BE2C (cell line): ENCODE data around the gene CCDC6.
"Not testable (repeated sequence)": the region's sequence is repeated elsewhere in the genome, so short reads cannot be mapped to it uniquely, and the experiment has no call there.

Experiments used
- DNase-seq: peaks from one replicate; pipeline ENCODE4 v3.0.0-alpha.2; 2020
- H3K27me3 ChIP-seq: fragments of 250-450 bp; sonication (Bioruptor Pico); 2 replicates; pipeline ENCODE4 v1.5.1; 2020; ENCODE audit warnings: mild to moderate bottlenecking
- H3K36me3 ChIP-seq: fragments of 250-450 bp; sonication (Bioruptor Pico); 2 replicates; pipeline ENCODE4 v1.5.1; 2020; ENCODE audit warnings: mild to moderate bottlenecking
- H3K4me1 ChIP-seq: fragments of 250-450 bp; sonication (Bioruptor Pico); 2 replicates; pipeline ENCODE4 v1.5.1; 2020
- H3K4me3 ChIP-seq: 2 replicates; pipeline ENCODE4 v1.5.1; 2011; ENCODE audit warnings: low read depth, low read length
- H3K9me3 ChIP-seq: fragments of 250-450 bp; sonication (Bioruptor Pico); 2 replicates; pipeline ENCODE4 v1.5.1; 2020
- TF ChIP-seq, protein P1 (sequence below): IDR thresholded peaks from 2 replicates; pipeline ENCODE4 v1.5.1; 2012; ENCODE audit warnings: mild to moderate bottlenecking, low read depth, low read length

CCDC6 gene

DNA sequence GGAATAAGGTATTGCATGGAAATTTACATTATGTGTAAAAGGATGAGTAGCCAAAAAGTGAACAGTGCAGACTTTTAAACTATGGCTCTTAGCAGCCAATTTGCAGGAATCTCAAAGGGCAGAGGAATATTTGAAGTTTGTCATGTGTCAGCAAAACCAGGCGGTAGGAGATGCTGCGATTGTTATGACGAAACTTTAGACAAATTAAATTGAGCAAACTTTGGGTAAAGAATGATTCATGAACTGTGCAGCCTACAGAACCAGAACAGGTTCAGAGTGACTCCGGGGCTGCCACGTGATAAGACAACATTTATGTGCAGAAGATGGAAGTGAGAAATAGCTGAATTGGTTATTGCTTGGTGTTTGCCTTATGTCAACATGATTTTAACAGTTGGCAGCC, 39.2 kb upstream of the CCDC6 start:
- Histone ChIP-seq H3K27me3 (no peaks in the 10 kb centered on the region), H3K4me1 (no peaks in the 10 kb centered on the region), H3K36me3 (no peaks in the 10 kb centered on the region), H3K4me3 (no peak overlapping the region), H3K9me3 (no peaks in the 10 kb centered on the region)
- TF ChIP-seq, protein P1, sequence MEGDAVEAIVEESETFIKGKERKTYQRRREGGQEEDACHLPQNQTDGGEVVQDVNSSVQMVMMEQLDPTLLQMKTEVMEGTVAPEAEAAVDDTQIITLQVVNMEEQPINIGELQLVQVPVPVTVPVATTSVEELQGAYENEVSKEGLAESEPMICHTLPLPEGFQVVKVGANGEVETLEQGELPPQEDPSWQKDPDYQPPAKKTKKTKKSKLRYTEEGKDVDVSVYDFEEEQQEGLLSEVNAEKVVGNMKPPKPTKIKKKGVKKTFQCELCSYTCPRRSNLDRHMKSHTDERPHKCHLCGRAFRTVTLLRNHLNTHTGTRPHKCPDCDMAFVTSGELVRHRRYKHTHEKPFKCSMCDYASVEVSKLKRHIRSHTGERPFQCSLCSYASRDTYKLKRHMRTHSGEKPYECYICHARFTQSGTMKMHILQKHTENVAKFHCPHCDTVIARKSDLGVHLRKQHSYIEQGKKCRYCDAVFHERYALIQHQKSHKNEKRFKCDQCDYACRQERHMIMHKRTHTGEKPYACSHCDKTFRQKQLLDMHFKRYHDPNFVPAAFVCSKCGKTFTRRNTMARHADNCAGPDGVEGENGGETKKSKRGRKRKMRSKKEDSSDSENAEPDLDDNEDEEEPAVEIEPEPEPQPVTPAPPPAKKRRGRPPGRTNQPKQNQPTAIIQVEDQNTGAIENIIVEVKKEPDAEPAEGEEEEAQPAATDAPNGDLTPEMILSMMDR = no peak
- DNase-seq = no peak

DNA sequence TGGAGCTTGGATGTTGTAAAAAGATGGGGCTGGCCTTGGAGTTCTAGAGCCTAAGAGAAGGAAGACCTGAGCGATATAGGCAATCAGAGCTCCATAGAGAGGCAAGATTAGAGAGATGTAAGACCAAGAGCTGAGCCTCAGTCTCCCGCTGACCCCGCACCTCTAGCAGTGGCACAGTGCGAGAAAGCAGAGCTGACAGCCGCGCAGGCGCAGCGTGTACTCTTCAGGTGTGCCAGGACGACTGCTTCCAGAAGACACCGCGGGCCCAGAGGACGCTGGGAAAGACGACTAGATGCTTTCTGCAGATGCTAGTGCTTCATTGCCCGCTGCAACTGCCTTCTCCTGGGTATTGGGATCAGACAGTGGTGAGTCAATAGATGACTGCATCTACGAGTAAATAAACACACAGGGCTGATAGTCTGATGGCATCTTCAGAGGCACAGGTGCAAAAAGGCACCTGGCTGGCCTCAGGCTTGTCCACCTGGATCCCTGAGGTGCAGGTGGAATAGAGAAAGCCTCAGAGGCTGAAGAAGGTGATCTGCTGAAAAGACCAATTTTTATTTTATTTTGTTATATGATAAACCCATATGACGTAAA, 38.1 kb upstream of the CCDC6 start:
- TF ChIP-seq, protein P1 = no peak
- Histone ChIP-seq H3K4me3 (no peak overlapping the region), H3K36me3 (no peaks in the 10 kb centered on the region), H3K9me3 (no peaks in the 10 kb centered on the region), H3K4me1 (no peaks in the 10 kb centered on the region), H3K27me3 (no peaks in the 10 kb centered on the region)
- DNase-seq = no peak

DNA sequence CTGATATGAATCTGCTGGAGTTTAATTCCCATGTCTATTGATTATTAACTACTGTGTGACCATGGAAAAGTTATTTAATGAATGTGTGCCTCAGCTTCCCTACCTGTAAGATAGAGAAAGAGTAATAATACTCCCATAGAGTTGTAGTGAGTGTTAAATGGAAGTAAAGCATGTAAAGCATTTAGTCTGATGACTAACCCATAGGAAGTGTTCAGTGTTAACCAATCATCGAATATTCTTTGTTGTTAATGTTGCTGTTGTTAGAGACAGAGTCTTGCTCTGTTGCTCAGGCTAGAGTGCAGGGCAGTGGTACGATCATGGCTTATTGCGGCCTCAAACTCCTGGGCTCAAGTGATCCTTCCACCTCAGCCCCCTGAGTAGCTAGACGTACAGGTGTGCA, 36.2 kb upstream of the CCDC6 start:
- no peaks in the 10 kb centered on the region for H3K36me3 ChIP-seq
- TF ChIP-seq, protein P1 = no peak
- no peaks in the 10 kb centered on the region for H3K9me3 ChIP-seq
- H3K4me3 ChIP-seq = no peak overlapping the region
- no peaks in the 10 kb centered on the region for H3K4me1 ChIP-seq
- no peak for DNase-seq
- no peaks in the 10 kb centered on the region for H3K27me3 ChIP-seq

DNA sequence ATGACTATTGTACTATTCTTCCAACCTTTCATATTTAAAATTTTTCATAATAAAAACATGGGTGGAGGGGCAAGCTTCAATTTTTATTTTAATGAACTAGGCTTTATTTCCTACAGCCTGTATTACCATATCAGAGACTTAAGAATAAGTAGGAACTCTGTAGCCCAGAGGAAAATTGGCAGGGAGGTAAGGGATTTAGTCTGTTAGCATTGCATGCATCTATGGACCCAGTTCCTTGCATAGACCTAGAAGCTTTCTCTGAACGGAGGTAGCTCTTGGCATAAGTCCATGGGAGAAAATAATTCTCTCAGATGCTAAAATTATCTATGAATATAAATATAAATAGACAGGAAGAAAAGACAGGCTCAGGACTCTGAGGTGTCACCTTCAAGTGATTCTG, 31.4 kb upstream of the CCDC6 start:
- Histone ChIP-seq H3K4me1 (no peaks in the 10 kb centered on the region), H3K9me3 (no peaks in the 10 kb centered on the region), H3K27me3 (no peaks in the 10 kb centered on the region), H3K36me3 (no peaks in the 10 kb centered on the region), H3K4me3 (no peak overlapping the region)
- TF ChIP-seq, protein P1 = no peak
- DNase-seq = no peak

DNA sequence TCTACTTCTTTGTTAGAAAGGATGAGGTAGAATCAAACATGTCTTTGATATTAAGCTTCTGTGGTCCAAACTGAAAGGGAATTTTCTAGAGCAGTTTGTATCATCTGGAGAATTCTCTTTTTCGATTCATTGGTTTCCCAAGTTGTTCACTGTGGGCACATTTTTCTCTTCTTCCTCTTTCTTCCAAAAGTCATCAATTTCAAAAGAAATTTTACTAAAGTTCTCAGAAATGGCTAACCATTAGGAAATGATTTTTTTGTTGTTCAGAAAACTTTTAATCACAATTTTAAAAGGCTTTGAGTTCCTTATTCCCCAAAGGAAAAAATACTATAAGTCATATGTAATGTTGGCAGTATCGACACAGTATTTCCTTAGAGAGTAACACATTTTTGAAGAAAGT, 28.3 kb upstream of the CCDC6 start:
- Histone ChIP-seq H3K9me3 (no peaks in the 10 kb centered on the region), H3K4me1 (no peaks in the 10 kb centered on the region), H3K36me3 (no peaks in the 10 kb centered on the region), H3K4me3 (no peak overlapping the region), H3K27me3 (no peaks in the 10 kb centered on the region)
- TF ChIP-seq, protein P1 = no peak
- no peak for DNase-seq

DNA sequence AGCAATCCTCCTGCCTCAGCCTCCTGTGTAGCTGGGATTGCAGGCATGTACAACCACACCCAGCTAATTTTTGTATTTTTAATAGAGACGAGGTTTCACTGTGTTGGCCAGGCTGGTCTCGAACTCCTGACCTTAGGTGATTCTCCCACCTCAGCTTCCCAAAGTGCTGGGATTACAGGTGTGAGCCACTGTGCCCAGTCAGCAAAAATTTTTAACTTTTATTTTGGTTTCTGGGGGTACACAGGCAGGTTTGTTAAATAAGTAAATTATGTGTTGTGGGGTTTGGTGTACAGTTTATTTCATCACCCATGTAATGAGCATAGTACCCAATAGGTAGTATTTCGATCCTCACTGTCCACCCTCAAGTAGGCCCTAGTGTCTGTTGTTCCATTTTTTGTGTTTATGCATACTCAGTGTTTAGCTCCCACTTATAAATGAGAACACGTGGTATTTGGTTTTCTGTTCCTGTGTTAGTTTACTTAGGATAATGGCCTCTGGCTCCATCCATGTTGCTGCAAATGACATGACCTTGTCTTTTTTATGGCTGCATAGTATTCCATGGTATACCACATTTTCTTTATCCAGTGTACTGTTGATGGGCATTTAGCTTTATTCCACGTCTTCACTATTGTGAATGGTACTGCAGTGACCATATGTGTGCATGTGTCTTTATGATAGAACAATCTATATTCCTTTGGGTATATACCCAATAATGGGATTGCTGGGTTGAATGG, 24.6 kb upstream of the CCDC6 start:
- H3K4me3 ChIP-seq, DNase-seq, H3K36me3 ChIP-seq, H3K4me1 ChIP-seq, H3K9me3 ChIP-seq, H3K27me3 ChIP-seq: not testable (repeated sequence)
